ENCODE measurements around the gene POFUT2.

The POFUT2 gene

DNA sequence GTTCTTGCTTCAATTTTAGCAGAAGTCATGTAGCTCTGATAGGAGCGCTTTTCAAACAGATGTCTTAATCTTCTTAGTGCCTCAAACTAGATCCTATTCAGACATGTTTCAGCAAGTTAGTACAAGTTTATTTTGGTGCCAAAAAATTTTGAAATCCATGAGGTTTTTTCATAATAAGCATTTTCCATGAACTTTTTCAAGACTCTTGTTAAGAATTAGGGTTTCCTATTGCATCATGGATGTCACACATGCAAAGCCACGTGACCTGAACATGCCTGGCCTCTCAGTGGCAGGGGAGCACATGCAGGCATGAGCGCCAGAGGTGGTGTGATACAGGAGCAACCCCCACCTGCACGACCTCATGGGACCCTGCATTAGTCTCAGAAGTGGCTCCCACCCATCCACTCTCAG is 67.6 kb downstream of the POFUT2 start:
- no peak for DNase-seq

DNA sequence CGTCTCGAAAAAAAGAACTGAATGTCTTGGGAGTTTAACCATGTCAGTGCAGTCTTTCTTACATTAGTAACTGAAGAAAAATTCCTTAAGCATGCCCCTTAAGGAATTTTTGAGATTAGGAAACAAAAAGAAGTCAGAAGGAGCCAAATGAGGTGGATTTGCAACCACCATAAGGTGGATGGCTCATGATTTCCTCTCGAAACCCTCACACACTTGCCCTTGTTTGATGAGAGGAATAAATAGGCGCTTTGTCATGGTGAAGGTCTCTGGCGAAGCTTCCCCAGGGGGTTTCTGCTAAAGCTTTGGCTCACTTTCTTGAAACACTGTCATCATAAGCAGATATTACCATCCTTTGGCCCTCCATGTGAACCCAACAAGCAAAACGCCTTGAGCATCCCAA is 68.2 kb downstream of the POFUT2 start:
- DNase-seq, result no peak

- DNase-seq, result no peak
These were observed 70.7 kb downstream of the POFUT2 start for GRCh38 chr21:45217010-45217409.

- no peak for DNase-seq
These were observed 72.5 kb downstream of the POFUT2 start for GRCh38 chr21:45215213-45215612.

Data from NCI-H1436 (cell line).